GM12891 (cell line): ENCODE measurements around the gene TSPAN16.
"Not testable (repeated sequence)": the region's sequence is repeated elsewhere in the genome, so short reads cannot be mapped to it uniquely, and the experiment has no call there.

Source experiments
- DNase-seq: peaks from one replicate; pipeline ENCODE4 v3.0.0; 2011; ENCODE audit warnings: low spot score; ENCODE audit not compliant: insufficient read length
- FAIRE-seq: peaks from 2 replicates; lab custom pipeline; 2011; peaks lifted over from hg19 to GRCh38; lab: Jason Lieb, UNC
- PAX5 ChIP-seq: IDR thresholded peaks from 2 replicates; pipeline ENCODE4 v1.6.1; 2011; ENCODE audit warnings: low read length, moderate library complexity, mild to moderate bottlenecking; ENCODE audit not compliant: insufficient read depth, severe bottlenecking
- POLR2A ChIP-seq: IDR thresholded peaks from 2 replicates; pipeline ENCODE4 v1.6.1; 2011; ENCODE audit warnings: low read depth, low read length, control low read depth
- POLR2AphosphoS5 ChIP-seq: IDR thresholded peaks from 2 replicates; pipeline ENCODE4 v1.6.1; 2011; ENCODE audit warnings: low read depth, low read length, control low read depth
- POU2F2 ChIP-seq: IDR thresholded peaks from 2 replicates; pipeline ENCODE4 v1.6.1; 2011; ENCODE audit warnings: low read depth, mild to moderate bottlenecking, control low read depth, low read length, moderate library complexity
- SPI1 ChIP-seq: IDR thresholded peaks from 2 replicates; pipeline ENCODE4 v1.6.1; 2011; ENCODE audit warnings: low read depth, low read length, control low read depth
- TAF1 ChIP-seq: IDR thresholded peaks from 2 replicates; pipeline ENCODE4 v1.6.1; 2011; ENCODE audit warnings: low read depth, low read length, control low read depth

TSPAN16 gene

DNA sequence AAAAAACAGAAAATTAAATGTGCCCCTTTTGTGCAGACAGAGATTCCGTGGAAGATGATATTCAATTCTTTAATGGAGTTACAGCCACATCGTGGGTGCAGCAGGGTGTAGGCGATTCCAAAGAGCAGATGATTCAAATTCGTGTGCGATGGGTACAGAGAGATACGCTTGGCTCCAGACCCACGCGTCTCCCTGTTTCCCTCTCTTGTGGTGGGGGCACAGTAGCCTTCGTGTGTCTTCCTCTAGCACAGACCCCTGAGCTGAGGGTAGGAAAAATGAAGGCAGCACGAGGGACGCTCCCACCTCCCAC, 4.8 kb downstream of the TSPAN16 start:
- no peak for TF ChIP-seq PAX5
- TF ChIP-seq SPI1, result no peak
- no peak for TF ChIP-seq POU2F2
- no peak for TF ChIP-seq TAF1
- TF ChIP-seq POLR2AphosphoS5, result no peak
- DNase-seq, result no peak
- no peak for FAIRE-seq

DNA sequence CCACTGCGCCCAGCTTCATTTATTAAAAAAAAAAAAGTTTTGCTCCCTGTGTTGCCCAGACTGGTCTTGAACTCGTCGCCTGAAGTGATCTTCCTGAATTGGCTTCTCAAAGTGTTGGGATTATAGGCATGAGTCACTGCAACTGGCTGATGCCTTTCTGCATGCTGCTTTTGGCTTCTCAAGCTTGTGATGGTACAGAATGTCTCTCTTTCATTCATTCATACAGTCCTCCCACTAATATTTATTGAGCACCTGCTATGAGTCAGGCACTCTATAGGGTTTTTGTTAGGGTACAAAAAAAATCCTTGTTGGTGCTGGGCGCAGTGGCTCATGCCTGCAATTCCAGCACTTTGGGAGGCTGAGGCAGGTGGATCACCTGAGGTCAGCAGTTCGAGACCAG, 9.0 kb downstream of the TSPAN16 start:
- no peak for TF ChIP-seq SPI1
- TF ChIP-seq POU2F2, result no peak
- no peak for TF ChIP-seq POLR2A
- TF ChIP-seq TAF1, result no peak
- TF ChIP-seq PAX5, result no peak
- no peak for TF ChIP-seq POLR2AphosphoS5
- no peak for DNase-seq
- no peak for FAIRE-seq

DNA sequence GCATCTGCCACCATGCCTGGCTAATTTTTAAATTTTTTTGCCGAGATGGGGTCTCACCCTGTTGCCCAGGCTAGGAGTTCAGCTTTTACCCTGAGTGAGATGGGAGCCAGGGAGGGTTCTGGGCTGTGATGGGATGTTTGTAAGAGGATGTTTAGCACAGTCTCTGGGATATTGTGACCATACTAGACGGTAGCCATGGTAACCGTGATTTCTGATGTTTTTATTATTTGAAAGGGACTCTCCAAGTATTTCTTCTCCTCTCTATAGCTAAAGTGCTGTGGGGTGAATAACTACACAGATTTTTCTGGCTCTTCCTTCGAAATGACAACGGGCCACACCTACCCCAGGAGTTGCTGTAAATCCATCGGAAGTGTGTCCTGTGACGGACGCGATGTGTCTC, 10.4 kb downstream of the TSPAN16 start:
- TF ChIP-seq SPI1 (no peak), POU2F2 (no peak), POLR2AphosphoS5 (no peak), PAX5 (no peak), POLR2A (no peak), TAF1 (no peak)
- DNase-seq (no peak), FAIRE-seq (no peak)

DNA sequence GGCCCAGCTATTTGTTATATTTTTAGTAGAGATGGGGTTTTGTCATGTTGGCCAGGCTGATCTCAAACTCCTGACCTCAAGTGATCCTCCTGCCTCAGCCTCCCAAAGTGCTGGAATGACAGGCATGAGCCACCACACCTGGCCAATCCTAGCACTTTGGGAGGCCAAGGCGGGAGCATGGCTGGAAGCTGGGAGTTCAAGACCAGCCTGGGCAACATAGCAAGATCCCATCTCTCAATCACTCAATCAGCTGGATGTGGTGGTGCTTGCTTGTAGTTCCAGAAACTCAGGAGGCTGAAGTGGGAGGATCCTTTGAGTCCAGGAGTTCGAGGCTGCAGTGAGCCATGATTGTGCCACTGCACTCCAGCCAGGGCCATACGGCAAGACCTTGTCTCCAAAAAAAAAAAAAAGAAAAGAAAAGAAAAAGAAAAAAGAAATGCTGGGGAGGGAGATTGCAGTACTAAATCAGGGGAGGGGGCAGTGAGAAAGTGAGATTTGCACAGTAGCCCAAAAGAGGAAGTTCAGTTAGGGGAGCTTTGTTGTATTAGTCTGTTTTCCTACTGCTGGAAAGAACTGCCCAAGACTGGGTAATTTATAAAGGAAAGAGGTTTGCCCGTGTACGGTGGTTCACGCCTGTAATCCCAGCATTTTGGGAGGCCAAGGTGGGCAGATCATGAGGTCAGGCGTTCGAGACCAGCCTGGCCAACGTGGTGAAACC, 24.5 kb downstream of the TSPAN16 start:
- TF ChIP-seq SPI1, result peak; percentile 62
- DNase-seq, FAIRE-seq: not testable (repeated sequence)

DNA sequence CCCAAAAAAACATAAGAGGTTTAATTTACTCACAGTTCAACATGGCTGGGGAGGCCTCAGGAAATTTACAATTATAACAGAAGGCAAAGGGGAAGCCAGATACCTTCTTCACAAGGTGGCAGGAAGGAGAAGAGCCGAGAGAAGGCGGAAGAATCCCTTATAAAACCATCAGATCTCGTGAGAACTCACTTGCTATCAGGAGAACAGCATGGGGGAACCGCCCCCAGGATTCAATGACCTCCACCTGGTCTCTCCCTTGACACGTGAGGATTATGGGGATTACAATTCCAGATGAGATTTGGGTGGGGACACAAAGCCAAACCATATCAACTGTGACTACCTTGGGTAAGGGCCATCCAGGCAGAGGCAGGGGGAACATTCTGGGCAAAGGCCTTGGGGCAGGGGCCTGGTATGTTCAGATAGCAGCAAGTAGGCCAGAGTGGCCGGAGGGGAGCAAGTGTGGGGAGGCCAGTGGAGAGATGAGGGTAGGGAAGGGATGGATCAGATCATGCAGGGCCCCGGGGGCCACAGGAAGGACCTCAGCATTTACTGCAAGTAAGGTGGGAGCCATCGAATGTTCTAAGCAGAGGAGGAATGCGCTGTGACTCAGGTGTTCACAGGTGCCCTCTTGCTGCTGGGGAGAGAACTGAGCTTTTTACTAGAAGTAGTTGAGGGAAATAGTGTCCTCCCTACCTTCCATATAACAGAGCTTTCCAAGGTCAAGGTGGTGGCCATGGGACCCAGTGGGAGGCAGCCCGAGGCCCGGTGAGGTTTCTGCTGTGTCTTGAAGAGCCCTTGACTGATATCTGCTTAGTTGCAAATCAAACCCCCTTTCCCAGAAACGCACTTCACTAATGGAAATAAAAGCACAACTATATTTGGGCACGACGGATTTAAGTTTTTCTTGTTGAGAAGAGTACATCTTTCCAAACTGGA, 25.5 kb downstream of the TSPAN16 start:
- FAIRE-seq (no peak), DNase-seq (no peak)
- no peak for TF ChIP-seq POLR2A
- TF ChIP-seq PAX5, result no peak
- TF ChIP-seq POLR2AphosphoS5, result no peak
- TF ChIP-seq POU2F2, result no peak
- no peak for TF ChIP-seq TAF1
- TF ChIP-seq SPI1, result no peak

DNA sequence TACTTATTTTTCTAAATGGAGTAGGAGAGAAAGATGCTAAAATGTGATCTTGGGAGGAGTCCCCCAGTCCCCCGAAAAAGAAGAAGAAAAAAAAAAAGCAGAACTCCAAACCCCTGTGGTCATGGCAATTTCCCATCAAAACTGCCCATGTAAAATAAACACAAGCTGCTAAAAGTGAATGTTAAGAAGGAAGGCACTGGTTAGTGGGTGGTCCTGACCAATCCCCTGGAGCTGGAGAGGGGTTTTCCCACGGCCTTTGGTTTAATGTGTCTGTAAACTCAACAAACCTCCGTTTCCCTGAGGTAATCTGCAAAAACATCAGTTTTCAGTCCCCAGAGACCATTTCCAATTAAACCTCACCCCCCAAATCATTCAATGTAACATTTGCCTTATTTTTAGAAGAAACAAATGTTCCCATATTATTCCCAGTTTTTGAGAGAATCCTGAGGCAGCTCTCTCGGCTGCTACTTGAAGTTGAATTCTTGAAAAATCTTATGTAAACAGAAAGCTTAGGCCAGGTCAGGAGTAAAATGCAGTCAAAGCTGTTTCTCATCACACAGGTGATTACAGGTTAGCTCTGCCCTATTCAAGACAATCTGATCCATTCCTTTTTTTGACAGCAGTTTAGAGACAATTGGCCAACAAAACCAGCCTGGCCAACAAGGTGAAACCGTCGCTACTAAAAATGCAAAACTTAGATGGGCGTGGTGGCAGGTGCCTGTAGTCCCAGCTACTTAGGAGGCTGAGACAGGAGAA, 26.5 kb downstream of the TSPAN16 start:
- no peak for TF ChIP-seq POU2F2
- TF ChIP-seq SPI1, result peak; percentile 28; the same call in 1 of the 2 replicates
- TF ChIP-seq POLR2A, result no peak
- TF ChIP-seq TAF1, result no peak
- no peak for TF ChIP-seq POLR2AphosphoS5
- FAIRE-seq, result peak; percentile 20
- no peak for DNase-seq

DNA sequence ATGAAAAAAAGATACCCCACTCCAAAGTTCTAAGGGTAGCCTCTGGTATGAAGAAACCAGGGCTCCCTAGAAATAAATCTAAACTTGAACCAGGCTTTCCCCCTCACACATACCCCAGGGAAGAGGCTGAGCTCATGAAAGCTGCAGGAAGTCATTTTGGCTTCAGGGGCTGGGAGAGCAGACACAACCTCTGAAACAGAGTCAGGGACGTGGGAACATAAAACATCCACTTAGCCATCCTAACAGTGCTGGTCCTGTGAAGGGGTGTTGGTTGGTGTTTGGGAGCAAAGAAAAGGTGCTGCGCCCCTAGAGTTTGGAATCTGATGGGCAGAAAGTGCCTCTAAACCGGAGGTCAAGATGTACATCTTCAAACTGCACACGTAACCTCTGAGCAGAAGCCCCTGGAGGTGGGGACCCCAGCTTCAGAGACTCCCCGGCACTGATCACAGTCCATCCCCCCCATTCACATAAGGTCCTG, 27.7 kb downstream of the TSPAN16 start:
- DNase-seq, result no peak
- no peak for TF ChIP-seq TAF1
- TF ChIP-seq POLR2AphosphoS5, result no peak
- no peak for TF ChIP-seq PAX5
- no peak for TF ChIP-seq POU2F2
- TF ChIP-seq SPI1, result no peak
- no peak for TF ChIP-seq POLR2A
- FAIRE-seq, result no peak

DNA sequence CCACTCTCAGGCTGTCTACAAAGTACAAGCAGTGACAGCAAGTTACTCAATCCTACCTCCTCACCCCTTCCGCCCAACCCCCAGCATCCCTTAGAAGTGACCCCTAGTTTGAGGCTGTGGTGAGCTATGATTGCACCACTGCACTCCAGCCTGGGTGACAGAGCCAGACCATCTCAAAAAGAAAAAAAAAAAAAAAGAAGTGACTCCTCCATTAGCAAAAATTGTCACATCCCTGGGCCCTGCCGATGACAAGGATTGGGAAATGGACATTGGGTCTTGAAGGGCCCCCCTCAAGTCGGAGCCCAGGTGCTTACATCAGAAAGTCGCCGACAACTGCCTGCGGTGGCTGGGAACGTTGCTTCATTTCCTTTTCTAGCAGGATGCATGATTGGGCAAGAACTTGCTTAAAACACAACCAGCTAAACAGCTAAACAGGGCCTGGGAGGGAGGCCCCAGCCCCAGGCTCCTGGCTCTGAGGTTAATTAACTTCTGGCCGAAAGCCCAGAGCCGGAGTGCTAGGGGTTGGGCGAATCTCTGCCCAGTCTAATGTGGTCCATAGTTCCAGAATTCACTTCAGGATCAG, 28.2 kb downstream of the TSPAN16 start:
- FAIRE-seq (peak; percentile 82), DNase-seq (peak; percentile 58)
- TF ChIP-seq SPI1 (0 out of 2 replicates have a peak, but pooled peaks have one; percentile 21), POU2F2 (no peak), PAX5 (peak; percentile 6), POLR2A (no peak), POLR2AphosphoS5 (no peak), TAF1 (no peak)

DNA sequence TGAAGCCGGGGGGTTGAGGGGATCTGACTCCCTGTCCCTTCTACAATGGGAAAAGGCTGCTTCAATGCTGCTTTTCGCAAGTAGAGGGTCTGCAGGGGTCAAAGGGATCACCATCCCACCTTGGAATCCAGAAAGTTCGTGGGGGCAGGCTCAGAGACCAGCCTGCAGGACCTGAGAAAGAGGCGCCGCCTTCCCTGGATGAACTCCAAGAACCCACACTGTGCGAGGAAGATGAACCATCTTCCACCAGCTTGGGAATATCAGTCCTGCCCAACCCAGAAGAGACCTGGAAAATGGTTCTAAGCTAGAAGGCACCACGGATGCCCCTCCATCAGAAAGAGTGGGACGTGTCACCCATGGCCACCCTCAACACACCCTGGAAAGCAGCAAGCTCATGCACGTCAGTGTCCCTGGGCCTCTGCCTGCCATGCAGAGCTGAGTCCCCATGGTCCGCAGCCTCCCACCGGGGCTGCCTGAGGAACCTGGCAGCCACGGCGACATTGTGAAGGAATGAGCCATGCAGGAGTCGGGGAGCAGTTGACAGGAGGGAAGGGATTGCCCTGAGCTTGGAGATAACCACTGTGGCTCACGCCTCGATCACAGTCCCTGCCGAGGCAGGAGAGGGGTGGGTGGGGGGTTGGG, 28.9 kb downstream of the TSPAN16 start:
- TF ChIP-seq POLR2AphosphoS5, result no peak
- no peak for TF ChIP-seq TAF1
- TF ChIP-seq PAX5, result no peak
- no peak for TF ChIP-seq POU2F2
- no peak for FAIRE-seq
- DNase-seq, result no peak
